ENCODE results near the gene HMGCR.

The HMGCR gene

DNA sequence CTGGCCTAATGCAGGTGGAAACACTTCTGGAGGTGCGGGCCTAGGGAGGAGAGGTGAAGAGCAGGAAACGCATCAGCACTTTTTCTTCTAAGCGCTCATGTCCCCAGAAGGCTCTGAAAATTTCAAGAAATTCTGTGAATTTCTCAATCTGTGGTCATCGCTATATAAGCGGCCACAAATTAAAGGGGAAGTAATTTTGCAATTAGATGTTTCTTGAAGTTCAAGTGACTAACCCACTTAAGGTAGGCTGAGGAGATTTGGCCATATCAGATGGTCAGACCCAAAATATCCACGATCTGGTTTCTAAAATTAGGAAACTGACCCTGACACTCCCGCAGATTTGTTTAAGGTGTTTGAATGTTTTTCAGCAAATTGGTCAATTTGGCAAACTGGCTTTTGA lies 16.6 kb upstream of the HMGCR start:
- no peaks in the 10 kb centered on the region for H3K27me3 ChIP-seq (ENCODE audit: insufficient read depth, poor library complexity, severe bottlenecking)
- peak; percentile 47 to 77 for DNase-seq (ENCODE audit: low read depth in 1 of 2, low spot score in 1 of 2)
- peak overlapping the region; percentile 41 for H3K27ac ChIP-seq (replicated peaks)
- H3K4me3 ChIP-seq (replicated peaks; ENCODE audit: insufficient read depth, low read length): no peak overlapping the region
- TF ChIP-seq CTCF (IDR thresholded peaks at IDR 0.05; ENCODE audit: insufficient read depth, low read length) (no peak), GABPA (IDR thresholded peaks at IDR 0.05; ENCODE audit: low read depth) (no peak), SPI1 (IDR thresholded peaks at IDR 0.05; ENCODE audit: borderline replicate concordance, low read depth) (no peak; the same call in 1 of the 2 replicates), POLR2AphosphoS5 (IDR thresholded peaks at IDR 0.05; ENCODE audit: low read depth) (no peak)
- TF ChIP-seq, protein P1, sequence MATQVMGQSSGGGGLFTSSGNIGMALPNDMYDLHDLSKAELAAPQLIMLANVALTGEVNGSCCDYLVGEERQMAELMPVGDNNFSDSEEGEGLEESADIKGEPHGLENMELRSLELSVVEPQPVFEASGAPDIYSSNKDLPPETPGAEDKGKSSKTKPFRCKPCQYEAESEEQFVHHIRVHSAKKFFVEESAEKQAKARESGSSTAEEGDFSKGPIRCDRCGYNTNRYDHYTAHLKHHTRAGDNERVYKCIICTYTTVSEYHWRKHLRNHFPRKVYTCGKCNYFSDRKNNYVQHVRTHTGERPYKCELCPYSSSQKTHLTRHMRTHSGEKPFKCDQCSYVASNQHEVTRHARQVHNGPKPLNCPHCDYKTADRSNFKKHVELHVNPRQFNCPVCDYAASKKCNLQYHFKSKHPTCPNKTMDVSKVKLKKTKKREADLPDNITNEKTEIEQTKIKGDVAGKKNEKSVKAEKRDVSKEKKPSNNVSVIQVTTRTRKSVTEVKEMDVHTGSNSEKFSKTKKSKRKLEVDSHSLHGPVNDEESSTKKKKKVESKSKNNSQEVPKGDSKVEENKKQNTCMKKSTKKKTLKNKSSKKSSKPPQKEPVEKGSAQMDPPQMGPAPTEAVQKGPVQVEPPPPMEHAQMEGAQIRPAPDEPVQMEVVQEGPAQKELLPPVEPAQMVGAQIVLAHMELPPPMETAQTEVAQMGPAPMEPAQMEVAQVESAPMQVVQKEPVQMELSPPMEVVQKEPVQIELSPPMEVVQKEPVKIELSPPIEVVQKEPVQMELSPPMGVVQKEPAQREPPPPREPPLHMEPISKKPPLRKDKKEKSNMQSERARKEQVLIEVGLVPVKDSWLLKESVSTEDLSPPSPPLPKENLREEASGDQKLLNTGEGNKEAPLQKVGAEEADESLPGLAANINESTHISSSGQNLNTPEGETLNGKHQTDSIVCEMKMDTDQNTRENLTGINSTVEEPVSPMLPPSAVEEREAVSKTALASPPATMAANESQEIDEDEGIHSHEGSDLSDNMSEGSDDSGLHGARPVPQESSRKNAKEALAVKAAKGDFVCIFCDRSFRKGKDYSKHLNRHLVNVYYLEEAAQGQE (IDR thresholded peaks at IDR 0.05; ENCODE audit: insufficient replicate concordance, low read depth): no peak

- TF ChIP-seq POLR2AphosphoS5 (IDR thresholded peaks at IDR 0.05; ENCODE audit: low read depth) (no peak), CTCF (IDR thresholded peaks at IDR 0.05; ENCODE audit: insufficient read depth, low read length) (no peak), GABPA (IDR thresholded peaks at IDR 0.05; ENCODE audit: low read depth) (no peak), SPI1 (IDR thresholded peaks at IDR 0.05; ENCODE audit: borderline replicate concordance, low read depth) (no peak)
- TF ChIP-seq, protein P1 (IDR thresholded peaks at IDR 0.05; ENCODE audit: insufficient replicate concordance, low read depth): no peak
- Histone ChIP-seq H3K4me3 (replicated peaks; ENCODE audit: insufficient read depth, low read length) (no peak overlapping the region), H3K27ac (replicated peaks) (no peak overlapping the region), H3K27me3 (ENCODE audit: insufficient read depth, poor library complexity, severe bottlenecking) (no peaks in the 10 kb centered on the region)
- DNase-seq (ENCODE audit: low read depth in 1 of 2, low spot score in 1 of 2): no peak
Observed at GRCh38 chr5:75322066-75322465, 15.0 kb upstream of the HMGCR start.

- no peaks in the 10 kb centered on the region for H3K27me3 ChIP-seq (ENCODE audit: insufficient read depth, poor library complexity, severe bottlenecking)
- DNase-seq (ENCODE audit: low read depth in 1 of 2, low spot score in 1 of 2): no peak
- no peak overlapping the region for H3K27ac ChIP-seq (replicated peaks)
- TF ChIP-seq, protein P1 (IDR thresholded peaks at IDR 0.05; ENCODE audit: insufficient replicate concordance, low read depth): no peak
- TF ChIP-seq CTCF (IDR thresholded peaks at IDR 0.05; ENCODE audit: insufficient read depth, low read length): no peak
- no peak for TF ChIP-seq GABPA (IDR thresholded peaks at IDR 0.05; ENCODE audit: low read depth)
- no peak for TF ChIP-seq POLR2AphosphoS5 (IDR thresholded peaks at IDR 0.05; ENCODE audit: low read depth)
- TF ChIP-seq SPI1 (IDR thresholded peaks at IDR 0.05; ENCODE audit: borderline replicate concordance, low read depth): no peak
- no peak overlapping the region for H3K4me3 ChIP-seq (replicated peaks; ENCODE audit: insufficient read depth, low read length)
Observed at GRCh38 chr5:75324791-75325190, 12.2 kb upstream of the HMGCR start.
